GM12891 (cell line): ENCODE data around the gene LAMP2. TPM values are rescaled to one million over a fixed set of nuclear protein-coding genes. Genes with fewer than 3 reads are reported as not detected.
A peak's percentile ranks its signal among the peaks of the same experiment; 100 is the strongest.
"Not testable (repeated sequence)": the region's sequence is repeated elsewhere in the genome, so short reads cannot be mapped to it uniquely, and the experiment has no call there.

Experiments used
- DNase-seq: peaks from one replicate; pipeline ENCODE4 v3.0.0; 2011; ENCODE audit warnings: low spot score; ENCODE audit not compliant: insufficient read length
- FAIRE-seq: peaks from 2 replicates; lab custom pipeline; 2011; peaks lifted over from hg19 to GRCh38; lab: Jason Lieb, UNC
- PAX5 ChIP-seq: IDR thresholded peaks from 2 replicates; pipeline ENCODE4 v1.6.1; 2011; ENCODE audit warnings: low read length, moderate library complexity, mild to moderate bottlenecking; ENCODE audit not compliant: insufficient read depth, severe bottlenecking
- POLR2A ChIP-seq: IDR thresholded peaks from 2 replicates; pipeline ENCODE4 v1.6.1; 2011; ENCODE audit warnings: low read depth, low read length, control low read depth
- POLR2AphosphoS5 ChIP-seq: IDR thresholded peaks from 2 replicates; pipeline ENCODE4 v1.6.1; 2011; ENCODE audit warnings: low read depth, low read length, control low read depth
- POU2F2 ChIP-seq: IDR thresholded peaks from 2 replicates; pipeline ENCODE4 v1.6.1; 2011; ENCODE audit warnings: low read depth, mild to moderate bottlenecking, control low read depth, low read length, moderate library complexity
- SPI1 ChIP-seq: IDR thresholded peaks from 2 replicates; pipeline ENCODE4 v1.6.1; 2011; ENCODE audit warnings: low read depth, low read length, control low read depth
- TAF1 ChIP-seq: IDR thresholded peaks from 2 replicates; pipeline ENCODE4 v1.6.1; 2011; ENCODE audit warnings: low read depth, low read length, control low read depth
- polyA plus RNA-seq: library from polyadenylated mRNA; unstranded; fragments of >200 nt; gene quantifications from one replicate; pipeline ENCODE4 v1.2.1, GENCODE V29; 2012; ENCODE audit warnings: low read depth, missing spikeins, inconsistent platforms; ENCODE audit not compliant: missing spikeins

Gene LAMP2
- polyA plus RNA-seq, result 18.4 TPM

DNA sequence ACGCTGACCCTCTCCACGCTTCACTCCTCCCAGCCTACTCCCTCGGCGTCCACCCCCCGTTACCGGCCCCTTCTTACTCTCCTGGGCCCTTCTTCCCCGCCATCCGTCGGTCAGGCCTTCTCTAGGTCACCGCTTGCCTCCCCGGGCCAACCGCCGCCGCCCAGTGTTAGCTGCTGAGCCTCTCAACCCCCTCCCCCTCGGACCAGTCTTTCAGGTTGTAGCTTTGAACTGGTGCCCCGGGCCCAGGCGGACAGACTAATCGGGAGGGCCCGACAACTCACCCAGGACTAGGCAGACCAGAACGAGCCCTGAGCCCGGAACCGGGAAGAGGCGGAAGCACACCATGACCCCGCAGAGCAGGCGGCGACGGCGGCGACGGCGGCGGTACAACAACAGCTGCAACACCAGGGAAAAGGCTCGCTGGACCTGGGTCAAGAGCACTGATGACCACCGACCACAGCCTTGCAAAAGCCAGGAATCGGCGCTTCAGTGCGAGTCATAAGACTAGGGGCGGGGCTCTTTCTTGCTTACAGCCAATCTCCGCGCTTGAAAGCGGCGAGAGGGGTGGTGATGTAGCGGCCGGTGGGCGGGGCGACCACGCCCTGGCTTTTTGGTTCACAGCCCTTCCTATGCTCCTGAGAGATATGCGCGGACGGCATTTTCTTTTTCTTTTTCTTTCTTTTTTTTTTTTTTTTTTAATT, at the start of gene LAMP2:
TSS of gene LAMP2 (minus strand) at position 472 of the 701 bp plus-strand sequence. CDS start at position 345, 127 bp downstream.
- FAIRE-seq (no peak), DNase-seq (peak; percentile 39)
- no peak for TF ChIP-seq SPI1
- peak; percentile 43; the same call in 1 of the 2 replicates for TF ChIP-seq POLR2A
- no peak for TF ChIP-seq POU2F2
- TF ChIP-seq POLR2AphosphoS5, result 0 out of 2 replicates have a peak, but pooled peaks have one; percentile 41
- TF ChIP-seq TAF1, result no peak
- TF ChIP-seq PAX5, result no peak

DNA sequence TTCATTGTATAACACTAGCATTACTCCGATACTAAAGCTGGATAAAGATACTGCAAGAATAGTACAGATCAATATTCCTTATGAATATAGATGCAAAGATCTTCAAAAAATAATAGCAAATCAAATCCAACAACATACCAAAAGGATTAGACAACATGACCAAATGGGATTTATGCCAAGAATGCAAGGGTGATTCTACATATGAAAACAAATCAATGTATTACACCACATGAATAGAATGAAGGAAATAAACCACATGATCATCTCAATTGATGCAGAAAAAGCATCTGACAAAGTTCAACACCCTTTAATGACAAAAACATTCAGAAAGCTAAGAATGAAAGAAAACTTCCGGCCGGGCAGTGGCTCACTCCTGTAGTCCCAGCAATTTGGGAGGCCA, 48.8 kb upstream of the LAMP2 start:
- no peak for FAIRE-seq
- TF ChIP-seq SPI1, result no peak
- TF ChIP-seq POLR2A, result no peak
- no peak for TF ChIP-seq TAF1
- TF ChIP-seq POU2F2, result no peak
- no peak for TF ChIP-seq PAX5
- no peak for TF ChIP-seq POLR2AphosphoS5

DNA sequence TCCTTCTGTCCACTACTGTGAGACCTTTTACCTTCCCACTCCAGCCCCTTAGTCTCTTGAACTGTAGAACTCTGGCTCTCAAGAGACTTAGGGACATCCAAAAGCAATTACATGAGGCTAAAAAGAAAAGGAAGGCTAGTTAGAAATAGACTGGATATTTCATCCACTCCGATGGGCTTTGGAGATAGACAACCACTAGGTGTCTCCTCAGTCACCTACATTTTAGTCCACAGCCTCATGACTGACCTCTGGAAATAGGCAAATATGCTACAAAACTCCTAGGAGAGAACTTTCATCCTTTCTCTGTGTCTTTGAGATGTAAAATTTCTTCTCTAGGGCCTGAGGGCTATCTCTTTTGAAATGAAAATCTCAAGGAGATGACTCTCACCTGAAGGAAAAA, 45.1 kb upstream of the LAMP2 start:
- TF ChIP-seq POLR2A, result no peak
- no peak for TF ChIP-seq POU2F2
- TF ChIP-seq PAX5, result no peak
- FAIRE-seq (no peak), DNase-seq (no peak)

More for the DNA sequence above, 48.8 kb upstream of the LAMP2 start:
- no peak for DNase-seq

DNA sequence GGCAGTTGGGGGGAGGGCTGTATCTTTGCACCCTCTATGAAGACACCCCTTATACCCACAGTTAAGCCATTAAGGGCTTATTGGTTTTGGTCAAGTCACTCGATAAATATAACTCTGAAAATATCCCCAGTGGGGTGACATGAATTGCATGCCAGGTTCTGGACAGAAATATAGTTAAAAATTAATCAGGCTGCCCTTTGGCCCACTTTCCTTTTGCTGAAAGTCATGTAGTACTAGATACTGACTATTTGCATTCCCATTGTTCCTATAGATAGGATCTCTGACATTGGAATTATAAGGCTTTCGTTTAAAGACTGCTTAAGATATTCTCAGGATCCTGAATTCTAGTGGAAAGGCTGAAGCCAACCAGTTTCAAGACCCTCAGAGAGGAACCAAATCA, 43.5 kb upstream of the LAMP2 start:
- FAIRE-seq, result no peak
- TF ChIP-seq PAX5 (no peak), SPI1 (no peak), POLR2AphosphoS5 (no peak), POU2F2 (no peak), POLR2A (no peak), TAF1 (no peak)
- DNase-seq, result no peak

DNA sequence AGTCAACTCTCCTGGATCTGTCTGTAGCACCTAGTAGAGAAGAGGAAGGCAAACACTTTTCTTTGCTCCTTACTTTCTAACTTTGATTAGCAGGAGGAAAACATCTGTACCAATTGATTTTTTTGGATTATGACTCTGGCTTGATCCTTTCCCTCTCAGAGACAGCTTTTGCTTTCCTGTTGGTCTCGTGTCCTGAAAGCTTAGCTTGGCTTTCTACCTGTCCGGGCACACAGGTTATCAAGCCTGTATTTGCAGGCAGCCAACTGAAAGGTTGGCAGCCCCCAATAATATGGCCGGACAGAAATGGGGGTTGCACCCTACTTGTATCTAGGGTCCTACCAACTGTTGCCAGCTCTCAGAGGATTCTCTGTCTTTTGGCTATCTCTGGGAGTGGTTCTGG, 43.1 kb upstream of the LAMP2 start:
- TF ChIP-seq TAF1 (no peak), POU2F2 (no peak), PAX5 (no peak), SPI1 (no peak), POLR2A (no peak), POLR2AphosphoS5 (no peak)
- DNase-seq (no peak), FAIRE-seq (no peak)

DNA sequence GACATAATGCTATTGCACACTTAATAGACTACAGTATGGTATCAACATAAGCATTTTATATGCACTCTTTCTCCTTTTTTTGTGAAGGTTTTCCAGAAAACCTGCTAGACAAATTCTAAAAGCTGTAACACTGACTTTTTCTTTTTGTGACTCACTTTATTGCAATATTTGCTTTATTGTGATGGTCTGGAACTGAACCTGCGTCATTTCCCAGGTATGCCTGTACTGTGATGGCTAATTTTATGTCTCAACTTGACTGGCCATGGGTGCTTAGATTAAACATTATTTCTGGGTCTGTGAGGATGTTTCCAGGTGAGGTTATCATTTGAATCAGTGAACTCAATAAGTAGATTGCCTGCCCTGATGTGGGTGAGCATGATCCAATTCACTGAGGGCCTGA, 35.5 kb upstream of the LAMP2 start:
- no peak for TF ChIP-seq POLR2AphosphoS5
- no peak for TF ChIP-seq POU2F2
- TF ChIP-seq POLR2A, result no peak
- TF ChIP-seq PAX5, result no peak
- no peak for TF ChIP-seq TAF1
- no peak for TF ChIP-seq SPI1
- DNase-seq (no peak), FAIRE-seq (no peak)

DNA sequence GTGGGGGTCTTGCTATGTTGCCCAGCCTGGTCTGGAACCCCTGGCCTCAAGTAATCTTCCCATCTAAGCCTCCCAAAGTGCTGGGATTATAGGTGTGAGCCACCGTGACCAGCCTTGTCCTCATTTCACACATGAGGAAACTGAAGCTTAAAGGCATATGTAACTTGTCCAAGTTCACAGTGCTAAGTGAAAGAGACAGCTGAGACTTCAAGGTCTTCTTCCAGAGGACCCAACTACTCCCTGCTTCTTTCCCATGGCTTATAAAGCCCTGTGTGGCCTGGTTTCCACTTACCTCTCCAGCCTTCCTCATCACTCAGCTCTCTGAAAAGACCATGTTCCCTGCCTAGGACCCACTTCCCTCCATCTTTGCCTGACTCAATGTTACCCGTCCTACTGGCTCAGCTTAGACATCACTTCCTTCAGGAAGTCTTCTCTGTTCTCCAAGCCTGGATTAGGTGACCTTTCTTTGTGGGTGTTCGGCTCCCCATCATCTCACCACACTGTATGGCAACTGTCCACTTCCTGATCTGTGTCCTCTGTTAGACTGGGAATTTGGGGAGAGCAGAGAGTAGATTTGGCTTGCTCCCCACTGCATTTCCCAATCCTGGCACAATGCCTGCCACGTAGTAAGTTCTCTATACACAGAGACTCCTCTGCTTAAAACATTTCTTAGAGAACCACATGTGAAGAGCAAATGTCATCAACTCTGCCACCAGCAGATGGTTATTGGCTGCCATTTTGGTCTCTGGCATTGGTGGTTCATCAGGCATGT, 30.4 kb upstream of the LAMP2 start:
- peak; percentile 5 for FAIRE-seq
- TF ChIP-seq SPI1 (no peak), TAF1 (no peak), POU2F2 (no peak), POLR2AphosphoS5 (no peak), PAX5 (no peak), POLR2A (no peak)

DNA sequence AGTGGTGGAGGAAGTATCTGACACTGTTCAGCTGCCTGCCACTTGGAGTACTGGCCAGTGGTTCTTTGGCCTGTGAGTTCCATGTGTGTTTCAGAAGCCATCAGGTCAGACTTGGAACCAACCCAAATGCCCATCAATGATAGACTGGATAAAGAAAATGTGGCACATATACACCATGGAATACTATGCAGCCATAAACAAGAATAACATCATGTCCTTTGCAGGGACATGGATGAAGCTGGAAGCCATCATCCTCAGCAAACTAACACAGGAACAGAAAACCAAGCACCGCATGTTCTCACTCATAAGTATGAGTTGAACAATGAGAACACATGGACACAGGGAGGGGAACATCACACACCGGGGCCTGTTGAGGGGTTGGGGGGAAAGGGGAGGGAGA, 21.0 kb upstream of the LAMP2 start:
- not testable (repeated sequence) for DNase-seq, FAIRE-seq

More for the DNA sequence above, 30.4 kb upstream of the LAMP2 start:
- no peak for DNase-seq

DNA sequence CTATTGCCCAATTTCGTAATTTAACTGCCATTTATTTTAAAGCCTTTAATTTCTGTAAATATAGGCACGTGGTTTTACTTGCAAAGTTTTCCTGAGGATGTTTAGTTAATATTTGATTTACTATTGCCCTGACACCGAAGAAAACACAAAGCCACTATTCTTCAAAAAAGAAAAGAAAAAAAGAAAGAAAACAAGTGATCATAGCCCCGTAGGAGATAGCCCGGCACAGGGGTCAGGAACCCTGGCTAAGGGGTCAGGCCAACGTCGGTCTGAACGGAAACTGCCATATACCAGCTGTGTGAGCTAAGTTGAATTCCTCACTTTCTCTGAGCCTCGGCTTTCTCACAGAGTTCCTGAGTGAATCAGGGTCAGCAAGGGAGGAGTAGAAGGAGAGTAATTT, 17.7 kb upstream of the LAMP2 start:
- no peak for FAIRE-seq
- TF ChIP-seq POLR2AphosphoS5 (no peak), PAX5 (no peak), POLR2A (no peak), SPI1 (no peak), TAF1 (no peak), POU2F2 (no peak)

More for the DNA sequence above, 17.7 kb upstream of the LAMP2 start:
- no peak for DNase-seq
